ENCODE measurements around the gene MFAP4. TPM values are rescaled to one million over a fixed set of nuclear protein-coding genes. Genes with fewer than 3 reads are reported as not detected.

MFAP4 gene
- total RNA-seq, 4 donors from 2014 or later, result 89.3 to 282 (median 165) TPM

DNA sequence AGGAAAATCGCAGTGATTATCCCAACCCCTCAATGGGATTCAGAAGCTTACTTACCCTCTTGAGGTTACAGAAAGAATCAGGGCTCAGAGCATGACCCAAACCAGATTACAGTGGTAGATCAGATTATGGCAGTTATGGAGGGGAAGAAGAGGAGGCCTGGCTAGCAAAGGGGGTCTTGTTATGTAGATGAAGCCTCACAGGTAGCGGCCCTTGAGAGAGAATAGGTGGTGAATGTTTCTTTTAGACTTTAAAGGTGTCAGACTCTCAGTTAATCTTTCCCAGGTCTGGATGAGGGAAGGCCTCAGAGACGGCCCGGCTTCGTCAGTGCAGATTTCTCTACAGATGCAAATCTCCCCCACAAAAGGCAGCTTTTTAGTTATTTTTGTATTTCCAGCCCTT, 39.6 kb upstream of the MFAP4 start:
- 96 to 100% methylated on average over 2 to 5 of the region's 5 CpGs for WGBS, 2 donors (ENCODE audit: low coverage in 1 of 2)
- no peak for ATAC-seq
- Histone ChIP-seq H3K27me3 (no peaks in the 10 kb centered on the region), H3K9me3 (no peaks in the 10 kb centered on the region), H3K27ac (peak overlapping the region in 1 of 4 donors; percentile 53), H3K36me3 (no peaks in the 10 kb centered on the region), H3K4me1 (peaks cover 0 to 30% (median 11%) of the 10 kb centered on the region in 3 donors), H3K4me3 (no peak overlapping the region)
- TF ChIP-seq POLR2A (IDR thresholded peaks at IDR 0.05) (no peak), EP300 (IDR thresholded peaks at IDR 0.05) (no peak), POLR2AphosphoS5 (IDR thresholded peaks at IDR 0.05) (no peak)
- TF ChIP-seq, protein P1, sequence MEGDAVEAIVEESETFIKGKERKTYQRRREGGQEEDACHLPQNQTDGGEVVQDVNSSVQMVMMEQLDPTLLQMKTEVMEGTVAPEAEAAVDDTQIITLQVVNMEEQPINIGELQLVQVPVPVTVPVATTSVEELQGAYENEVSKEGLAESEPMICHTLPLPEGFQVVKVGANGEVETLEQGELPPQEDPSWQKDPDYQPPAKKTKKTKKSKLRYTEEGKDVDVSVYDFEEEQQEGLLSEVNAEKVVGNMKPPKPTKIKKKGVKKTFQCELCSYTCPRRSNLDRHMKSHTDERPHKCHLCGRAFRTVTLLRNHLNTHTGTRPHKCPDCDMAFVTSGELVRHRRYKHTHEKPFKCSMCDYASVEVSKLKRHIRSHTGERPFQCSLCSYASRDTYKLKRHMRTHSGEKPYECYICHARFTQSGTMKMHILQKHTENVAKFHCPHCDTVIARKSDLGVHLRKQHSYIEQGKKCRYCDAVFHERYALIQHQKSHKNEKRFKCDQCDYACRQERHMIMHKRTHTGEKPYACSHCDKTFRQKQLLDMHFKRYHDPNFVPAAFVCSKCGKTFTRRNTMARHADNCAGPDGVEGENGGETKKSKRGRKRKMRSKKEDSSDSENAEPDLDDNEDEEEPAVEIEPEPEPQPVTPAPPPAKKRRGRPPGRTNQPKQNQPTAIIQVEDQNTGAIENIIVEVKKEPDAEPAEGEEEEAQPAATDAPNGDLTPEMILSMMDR (IDR thresholded peaks at IDR 0.05), result no peak

DNA sequence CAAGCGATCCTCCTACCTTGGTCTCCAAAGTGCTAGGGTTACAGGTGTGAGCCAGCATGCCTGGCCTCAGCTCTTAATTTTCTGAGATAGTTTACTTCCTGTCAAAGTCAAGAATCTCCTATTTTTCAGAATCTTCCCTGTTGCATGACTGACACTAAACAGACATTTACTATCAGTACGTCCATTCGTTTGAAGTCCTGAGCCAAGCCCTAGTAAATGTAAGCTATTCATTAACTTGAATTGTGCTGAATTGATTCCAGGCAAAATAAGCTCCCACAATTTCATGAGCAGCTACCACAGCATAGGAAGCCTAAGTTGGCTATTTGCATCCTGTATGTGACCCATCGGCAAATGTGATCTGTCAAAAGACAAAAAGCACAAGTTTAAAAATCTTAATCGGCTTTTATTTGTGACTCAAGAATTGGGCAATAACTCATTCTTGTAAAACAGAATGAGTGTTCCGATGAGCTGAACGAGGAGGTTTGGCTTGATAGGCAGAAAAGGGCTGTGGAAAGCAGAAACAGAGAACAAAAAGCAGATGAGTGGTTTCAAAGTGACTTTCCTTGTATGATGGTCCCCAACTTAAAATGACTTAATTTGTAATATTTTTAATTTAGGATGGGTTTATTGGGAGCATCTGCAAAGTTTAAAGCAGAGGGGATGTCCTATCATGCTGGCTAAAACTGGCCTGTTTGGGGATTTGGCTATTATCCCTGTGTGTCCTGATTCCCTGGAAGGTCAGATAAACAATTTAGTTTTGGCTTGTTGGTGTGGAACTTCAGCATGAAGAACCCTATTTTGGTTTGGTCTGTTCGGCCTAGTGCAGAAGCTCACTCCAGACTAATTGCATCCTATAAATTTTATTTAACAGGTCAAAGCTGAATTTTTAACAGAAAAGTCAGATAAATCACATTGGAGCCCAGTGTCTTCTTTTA, 38.2 kb upstream of the MFAP4 start:
- H3K27me3 ChIP-seq, result no peaks in the 10 kb centered on the region
- peak; percentile 83 for ATAC-seq
- peak overlapping the region in 3 of 4 donors; percentile 45 to 59 (median 53) for H3K27ac ChIP-seq
- H3K36me3 ChIP-seq, result no peaks in the 10 kb centered on the region
- H3K4me3 ChIP-seq, result no peak overlapping the region
- no peaks in the 10 kb centered on the region for H3K9me3 ChIP-seq
- TF ChIP-seq, protein P1 (IDR thresholded peaks at IDR 0.05), result no peak
- TF ChIP-seq POLR2A (IDR thresholded peaks at IDR 0.05) (no peak), EP300 (IDR thresholded peaks at IDR 0.05) (no peak), POLR2AphosphoS5 (IDR thresholded peaks at IDR 0.05) (no peak)
- WGBS, 2 donors (ENCODE audit: low coverage in 1 of 2), result 30 to 38% methylated on average over 7 to 8 of the region's 8 CpGs
- H3K4me1 ChIP-seq, result peaks cover 0 to 30% (median 11%) of the 10 kb centered on the region in 3 donors

DNA sequence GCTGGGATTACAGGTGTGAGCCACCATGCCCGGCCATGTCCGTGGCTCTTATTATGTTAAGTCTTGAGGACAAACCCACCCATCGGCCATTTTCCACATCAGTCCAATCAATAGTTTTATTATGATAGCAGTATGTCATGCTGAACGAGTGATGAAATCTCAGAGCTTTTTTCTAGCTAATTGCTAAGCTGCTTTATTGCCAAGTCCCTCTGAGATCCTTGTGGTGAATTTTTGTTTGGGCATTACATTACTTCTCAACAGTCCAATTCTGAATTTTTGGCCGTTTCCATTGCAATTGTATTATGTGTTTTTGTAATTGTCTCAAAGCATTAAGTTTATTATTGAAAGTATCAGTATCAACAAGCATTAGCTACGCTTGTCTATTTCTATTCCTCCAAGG, 34.9 kb upstream of the MFAP4 start:
- WGBS, 2 donors (ENCODE audit: low coverage in 1 of 2), result 88 to 90% methylated on average over 6 of the region's 6 CpGs
- no peak overlapping the region for H3K27ac ChIP-seq

DNA sequence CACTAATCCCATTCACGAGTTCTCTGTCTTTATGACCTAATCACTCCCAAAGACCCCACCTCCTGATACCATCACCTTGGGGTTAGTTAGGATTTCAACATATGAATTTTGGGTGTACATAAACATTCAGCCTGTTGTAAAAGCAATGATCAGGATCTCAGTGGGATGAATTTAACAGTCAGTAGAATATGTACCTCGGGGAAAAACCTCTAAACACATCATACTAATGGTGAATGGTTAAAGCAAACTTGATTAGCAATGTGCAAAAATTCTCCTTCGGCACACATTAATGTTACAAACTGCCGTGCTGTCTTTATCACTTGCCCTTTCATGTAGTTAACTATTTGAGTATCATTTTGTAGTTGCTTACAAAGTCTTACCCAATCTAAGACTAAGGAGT, 34.2 kb upstream of the MFAP4 start:
- H3K27ac ChIP-seq, result no peak overlapping the region
- ATAC-seq, result no peak
- TF ChIP-seq POLR2A (IDR thresholded peaks at IDR 0.05) (no peak), EP300 (IDR thresholded peaks at IDR 0.05) (no peak), POLR2AphosphoS5 (IDR thresholded peaks at IDR 0.05) (no peak)
- TF ChIP-seq, protein P1 (IDR thresholded peaks at IDR 0.05), result no peak
- H3K4me1 ChIP-seq, result peaks cover 0 to 23% (median 18%) of the 10 kb centered on the region in 3 donors
- H3K36me3 ChIP-seq, result no peaks in the 10 kb centered on the region
- H3K4me3 ChIP-seq, result no peak overlapping the region
- 74 to 82% methylated on average over 3 to 4 of the region's 4 CpGs for WGBS, 2 donors (ENCODE audit: low coverage in 1 of 2)
- H3K27me3 ChIP-seq, result no peaks in the 10 kb centered on the region
- no peaks in the 10 kb centered on the region for H3K9me3 ChIP-seq

More for the DNA sequence above, 34.9 kb upstream of the MFAP4 start:
- Histone ChIP-seq H3K4me3 (no peak overlapping the region), H3K9me3 (no peaks in the 10 kb centered on the region), H3K27me3 (no peaks in the 10 kb centered on the region), H3K36me3 (no peaks in the 10 kb centered on the region), H3K4me1 (peaks cover 0 to 27% (median 18%) of the 10 kb centered on the region in 3 donors)
- TF ChIP-seq, protein P1 (IDR thresholded peaks at IDR 0.05), result no peak
- TF ChIP-seq EP300 (IDR thresholded peaks at IDR 0.05) (no peak), POLR2A (IDR thresholded peaks at IDR 0.05) (no peak), POLR2AphosphoS5 (IDR thresholded peaks at IDR 0.05) (no peak)
- ATAC-seq, result no peak
